HepG2 (cell line): ENCODE measurements around the gene FAM222B. TPM values are rescaled to one million over a fixed set of nuclear protein-coding genes. Genes with fewer than 3 reads are reported as not detected.

Source experiments
- ATAC-seq: fragments of 200-7000 bp; cut with Tn5 transposase; 3 replicates; pipeline ENCODE4 v1.9.1; 2020; ENCODE audit warnings: mild to moderate bottlenecking, moderate library complexity
- BruUV-seq: library from RNA; stranded (reverse); fragments of 400-500 nt; replicated peaks from 2 replicates; lab custom pipeline; 2021; lab: Mats Ljungman, UMichigan
- CTCF ChIA-PET: fragments of 300-600 bp; formaldehyde crosslinking; extraction: SDS; loops from one replicate; lab custom pipeline; 2021; ENCODE audit warnings: low total read pairs, inconsistent platforms, low intra/inter-chr PET ratio; lab: Yijun Ruan, JAX
- POLR2A ChIA-PET: fragments of 350-600 bp; sonication (Branson Sonifier 250); formaldehyde crosslinking; loops from one replicate; lab custom pipeline; 2020; ENCODE audit warnings: antibody characterized with exemption, inconsistent platforms; lab: Yijun Ruan, JAX
- DNase-seq: peaks from one replicate; pipeline ENCODE4 v3.0.0-alpha.2; 2015; ENCODE audit warnings: low spot score
- FAIRE-seq: peaks from 3 replicates; lab custom pipeline; 2011; peaks lifted over from hg19 to GRCh38; lab: Jason Lieb, UNC
- H2AFZ ChIP-seq: one replicate; pipeline ENCODE4 v1.6.1; 2011; ENCODE audit warnings: low read length, inconsistent platforms
- H3K27ac ChIP-seq: fragments of 300-600 bp; 3 replicates; pipeline ENCODE4 v1.8.0; 2011; ENCODE audit warnings: mixed run types, mild to moderate bottlenecking, mixed read lengths, low read length, inconsistent platforms; ENCODE audit not compliant: insufficient read depth; ENCODE audit errors: extremely low read length
- H3K27me3 ChIP-seq, 2 experiments: fragments of 200-600 bp in 1 of 2; 2 replicates in 1 of 2; 3 replicates in 1 of 2; pipeline versions ENCODE4 v1.6.0 to v1.8.0; 2011; ENCODE audit warnings: low read length in 2 of 2, mild to moderate bottlenecking in 2 of 2, moderate library complexity in 2 of 2, inconsistent platforms in 1 of 2; ENCODE audit not compliant: insufficient read depth in 2 of 2, control insufficient read depth in 1 of 2
- H3K36me3 ChIP-seq, 2 experiments: fragments of 200-600 bp in 1 of 2; replicated peaks in 1 of 2; 2 replicates in 1 of 2; 3 replicates in 1 of 2; pipeline versions ENCODE4 v1.5.1 to v1.8.0; 2011; ENCODE audit warnings: low read length in 2 of 2, inconsistent platforms in 1 of 2; ENCODE audit not compliant: insufficient read depth in 2 of 2, control insufficient read depth in 1 of 2
- H3K4me1 ChIP-seq: 2 replicates; pipeline ENCODE4 v1.5.1; 2012; ENCODE audit warnings: low read length, inconsistent platforms; ENCODE audit not compliant: insufficient read depth
- H3K4me2 ChIP-seq: 2 replicates; pipeline ENCODE4 v1.6.0; 2011; ENCODE audit warnings: low read depth, low read length, inconsistent platforms
- H3K4me3 ChIP-seq, 3 experiments: fragments of 200-600 bp in 1 of 3; sonication (generic), shearing (Covaris generic) in 1 of 3; replicated peaks in 1 of 3; 2 replicates each; pipeline ENCODE4 v1.5.1; 2011 to 2016; ENCODE audit warnings: low read length in 3 of 3, inconsistent platforms in 2 of 3, low read depth in 2 of 3, mild to moderate bottlenecking in 2 of 3, control low read depth in 1 of 3, mixed read lengths in 1 of 3; ENCODE audit not compliant: insufficient read depth in 1 of 3
- H3K79me2 ChIP-seq: one replicate; pipeline ENCODE4 v1.6.1; 2011; ENCODE audit warnings: low read length, inconsistent platforms; ENCODE audit not compliant: insufficient read depth
- H3K9ac ChIP-seq: 2 replicates; pipeline ENCODE4 v1.6.0; 2011; ENCODE audit warnings: mild to moderate bottlenecking, low read depth, low read length, inconsistent platforms; ENCODE audit not compliant: insufficient read depth
- H3K9me3 ChIP-seq: 2 replicates; pipeline ENCODE4 v1.5.1; 2012; ENCODE audit warnings: mild to moderate bottlenecking, low read length
- H4K20me1 ChIP-seq: 2 replicates; pipeline ENCODE4 v1.6.0; 2011; ENCODE audit warnings: inconsistent platforms, mild to moderate bottlenecking, low read length, moderate library complexity; ENCODE audit not compliant: insufficient read depth
- KDM5B ChIP-seq: sonication (generic); formaldehyde crosslinking; IDR thresholded peaks from 2 replicates; pipeline ENCODE4 v1.4.0; 2020; ENCODE audit warnings: missing genetic modification reagents, mild to moderate bottlenecking, borderline replicate concordance
- MIER3 ChIP-seq: IDR thresholded peaks from 2 replicates; pipeline ENCODE4 v1.6.1; 2016; ENCODE audit warnings: missing compliant biosample characterization, borderline replicate concordance
- MYNN ChIP-seq: sonication (generic); formaldehyde crosslinking; IDR thresholded peaks from 2 replicates; pipeline ENCODE4 v1.4.0; 2020; ENCODE audit warnings: mild to moderate bottlenecking, low read depth, missing genetic modification reagents
- RBM39 ChIP-seq: fragments of 200-400 bp; formaldehyde crosslinking; IDR thresholded peaks from one replicate; pipeline ENCODE4 v1.6.1; 2018; ENCODE audit warnings: antibody characterized with exemption, mild to moderate bottlenecking, low read depth, low read length; ENCODE audit not compliant: poor library complexity, severe bottlenecking
- RFX3 ChIP-seq: IDR thresholded peaks from 2 replicates; pipeline ENCODE4 v1.6.1; 2016; ENCODE audit warnings: missing biosample characterization, missing genetic modification reagents
- SMAD9 ChIP-seq: sonication (generic); formaldehyde crosslinking; IDR thresholded peaks from 2 replicates; pipeline ENCODE4 v1.5.1; 2020; ENCODE audit warnings: mild to moderate bottlenecking, missing genetic modification reagents
- TBL1XR1 ChIP-seq: fragments of 150-350 bp; IDR thresholded peaks from 2 replicates; pipeline ENCODE4 v1.6.1; 2014; ENCODE audit warnings: borderline replicate concordance, low read length; ENCODE audit not compliant: partially characterized antibody
- TBX3 ChIP-seq: fragments of 450-650 bp; IDR thresholded peaks from 2 replicates; pipeline ENCODE4 v1.6.1; 2017; ENCODE audit warnings: antibody characterized with exemption, mild to moderate bottlenecking, inconsistent platforms, borderline replicate concordance
- ZNF280D ChIP-seq: sonication (generic); formaldehyde crosslinking; IDR thresholded peaks from 2 replicates; pipeline ENCODE4 v1.5.1; 2020; ENCODE audit warnings: mild to moderate bottlenecking, missing genetic modification reagents
- ZNF512 ChIP-seq: sonication (generic); formaldehyde crosslinking; IDR thresholded peaks from 2 replicates; pipeline ENCODE4 v1.4.0; 2020; ENCODE audit warnings: mild to moderate bottlenecking, missing genetic modification reagents
- ZNF629 ChIP-seq: sonication (generic); formaldehyde crosslinking; conservative IDR thresholded peaks from 2 replicates; pipeline ENCODE4 v1.5.0; 2020; ENCODE audit warnings: missing genetic modification reagents
- ZNF768 ChIP-seq: sonication (generic); formaldehyde crosslinking; IDR thresholded peaks from 2 replicates; pipeline ENCODE4 v1.4.0; 2020; ENCODE audit warnings: missing genetic modification reagents
- WGBS: methylation state at CpG from one replicate; pipeline ENCODE4 v1.1.6; 2017; ENCODE audit warnings: low lambda C conversion rate; 5-methylcytosine and 5-hydroxymethylcytosine counted together
- in situ Hi-C: cut with HindIII; loops from 2 replicates; pipeline ENCODE4 v1.10.0; 2017; ENCODE audit warnings: low pct_unique_long_range_greater_than_20kb; ENCODE audit not compliant: extremely low pct_ligation_motif_present
- intact Hi-C: fragments of 100-400 bp; cut with micrococcal nuclease; formaldehyde crosslinking; loops from one replicate; pipeline ENCODE4 v1.10.0; 2022; ENCODE audit not compliant: unreplicated experiment
- polyA plus RNA-seq, 8 experiments: library from polyadenylated mRNA; depleted of rRNA in 3 of 8; stranded (reverse) in 7 of 8; unstranded in 1 of 8; fragments of >200 nt; fragmentation: Illumina TruSeq in 4 of 8; extraction: Trizol in 4 of 8; gene quantifications; 2 replicates each; pipeline versions ENCODE4 v1.2.1 to v1.2.3, GENCODE V29; 2011 to 2016; ENCODE audit warnings: low read depth in 4 of 8, missing spikeins in 1 of 8, mixed read lengths in 1 of 8; ENCODE audit not compliant: insufficient read depth in 1 of 8
- total RNA-seq, 5 experiments: library from RNA; depleted of rRNA; stranded (reverse); fragments of >200 nt; fragmentation: Illumina TruSeq; extraction: Trizol; gene quantifications; 2 replicates each; pipeline ENCODE4 v1.2.3, GENCODE V29; 2016; ENCODE audit warnings: low read depth in 1 of 5

The FAM222B gene
- total and polyA plus RNA-seq, 2 of the 13 experiments (the other 11 are each of a cell fraction or from before 2014, with no cell fraction given) = 3.5 to 7.3 TPM

DNA sequence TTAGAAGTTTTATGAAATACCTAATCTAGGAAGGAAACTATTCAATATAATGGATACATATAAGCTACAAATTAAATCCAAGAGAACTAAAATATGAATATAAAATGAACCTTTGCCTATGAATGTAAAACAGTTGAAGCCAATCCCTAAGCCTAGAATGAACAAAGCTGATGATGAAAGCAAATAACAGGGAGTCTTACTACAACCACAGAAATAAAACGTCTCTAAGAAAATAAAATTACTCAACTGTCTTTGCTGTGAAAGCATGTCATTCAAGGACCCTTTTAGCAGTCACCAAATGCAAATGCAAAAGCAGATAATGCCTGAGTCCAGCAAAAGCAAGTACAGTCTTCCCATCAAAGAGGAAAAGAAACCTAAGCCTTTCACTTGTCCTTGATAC, 23.0 kb downstream of the FAM222B start (continued):
- TF ChIP-seq RFX3 (CRISPR knock-in tag) (no peak), TBL1XR1 (no peak)

DNA sequence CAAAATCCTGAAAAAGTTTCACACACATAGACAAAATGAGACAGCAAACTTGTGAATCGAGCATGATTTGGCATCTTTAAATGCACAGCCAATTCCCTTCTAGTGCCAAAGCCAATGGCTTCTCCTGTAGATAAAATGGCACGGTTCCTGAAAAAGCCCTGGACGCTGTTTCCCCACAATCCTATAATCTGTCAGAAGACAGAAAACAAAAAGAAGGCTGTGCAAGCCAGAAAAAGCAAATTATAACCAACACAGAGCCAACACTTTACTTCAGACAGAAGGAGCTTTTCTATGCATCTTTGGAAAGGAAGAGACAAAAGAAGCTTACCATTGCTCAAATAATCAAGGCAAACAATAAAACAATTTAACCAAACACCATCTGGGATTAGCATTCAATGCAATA, 23.8 kb downstream of the FAM222B start:
- H3K4me1 ChIP-seq = peaks cover 10% of the 10 kb centered on the region
- H3K27ac ChIP-seq = no peak overlapping the region
- H3K36me3 ChIP-seq = no peaks in the 10 kb centered on the region
- in situ Hi-C loops (no loop called here), intact Hi-C loops (no loop called here)
- FAIRE-seq = no peak
- WGBS = 96% methylated on average over 3 of the region's 3 CpGs
- no peak overlapping the region for H3K4me2 ChIP-seq
- H3K4me3 ChIP-seq = no peak overlapping the region
- H3K79me2 ChIP-seq = peaks cover 48% of the 10 kb centered on the region
- TF ChIP-seq KDM5B (CRISPR knock-in tag) (no peak), SMAD9 (CRISPR knock-in tag) (no peak), TBX3 (no peak), ZNF280D (CRISPR knock-in tag) (no peak), ZNF768 (CRISPR knock-in tag) (no peak), MYNN (CRISPR knock-in tag) (no peak), MIER3 (CRISPR knock-in tag) (no peak), RBM39 (no peak), ZNF629 (CRISPR knock-in tag) (no peak), ZNF512 (CRISPR knock-in tag) (no peak)
- no peak overlapping the region for H2AFZ ChIP-seq
- H4K20me1 ChIP-seq = no peaks in the 10 kb centered on the region
- no peaks in the 10 kb centered on the region for H3K9me3 ChIP-seq
- ChIA-PET CTCF (no interaction called here), POLR2A (no interaction called here)
- no TSS peak for BruUV-seq
- H3K9ac ChIP-seq = no peak overlapping the region
- no peak for DNase-seq
- ATAC-seq = no peak
- no peaks in the 10 kb centered on the region for H3K27me3 ChIP-seq
